Ovary (tissue), 3 donors: ENCODE measurements around the gene KLHDC8B.

Experiments used
- EP300 ChIP-seq: sonication (generic); formaldehyde crosslinking; IDR thresholded peaks from one replicate; pipeline ENCODE4 v1.6.1; 2017; ENCODE audit warnings: antibody characterized with exemption
- POLR2A ChIP-seq: fragments of 450-650 bp; IDR thresholded peaks from one replicate; pipeline ENCODE4 v1.6.1; 2017; ENCODE audit warnings: antibody characterized with exemption, mild to moderate bottlenecking, moderate library complexity
- TF ChIP-seq, protein P1 (sequence below), 3 donors: fragments of 450-650 bp in 2 of 3; fragments of 200-600 bp in 1 of 3; IDR thresholded peaks; one replicate each; pipeline versions ENCODE4 v1.5.1 to v1.8.0; 2016 to 2022; ENCODE audit warnings: antibody characterized with exemption in 3 of 3, mild to moderate bottlenecking in 1 of 3
- donor health status: DM: no; HTN: no; CAD: no.

GRCh38 chr3:49170744-49171118 is 667 bp upstream of the KLHDC8B start:
- TF ChIP-seq, protein P1, sequence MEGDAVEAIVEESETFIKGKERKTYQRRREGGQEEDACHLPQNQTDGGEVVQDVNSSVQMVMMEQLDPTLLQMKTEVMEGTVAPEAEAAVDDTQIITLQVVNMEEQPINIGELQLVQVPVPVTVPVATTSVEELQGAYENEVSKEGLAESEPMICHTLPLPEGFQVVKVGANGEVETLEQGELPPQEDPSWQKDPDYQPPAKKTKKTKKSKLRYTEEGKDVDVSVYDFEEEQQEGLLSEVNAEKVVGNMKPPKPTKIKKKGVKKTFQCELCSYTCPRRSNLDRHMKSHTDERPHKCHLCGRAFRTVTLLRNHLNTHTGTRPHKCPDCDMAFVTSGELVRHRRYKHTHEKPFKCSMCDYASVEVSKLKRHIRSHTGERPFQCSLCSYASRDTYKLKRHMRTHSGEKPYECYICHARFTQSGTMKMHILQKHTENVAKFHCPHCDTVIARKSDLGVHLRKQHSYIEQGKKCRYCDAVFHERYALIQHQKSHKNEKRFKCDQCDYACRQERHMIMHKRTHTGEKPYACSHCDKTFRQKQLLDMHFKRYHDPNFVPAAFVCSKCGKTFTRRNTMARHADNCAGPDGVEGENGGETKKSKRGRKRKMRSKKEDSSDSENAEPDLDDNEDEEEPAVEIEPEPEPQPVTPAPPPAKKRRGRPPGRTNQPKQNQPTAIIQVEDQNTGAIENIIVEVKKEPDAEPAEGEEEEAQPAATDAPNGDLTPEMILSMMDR (IDR thresholded peaks at IDR 0.05): no peak
- TF ChIP-seq POLR2A: no peak
- no peak for TF ChIP-seq EP300
